GM23338 (cell line): ENCODE results near the gene MARCKSL1.

ENCODE experiments used
- CREB1 ChIP-seq: fragments of 250-450 bp; sonication (Bioruptor Pico); IDR thresholded peaks from 2 replicates; pipeline ENCODE4 v1.5.0; 2020; ENCODE audit warnings: low read depth, mild to moderate bottlenecking, moderate library complexity
- CTCF ChIP-seq, 2 experiments: fragments of 200-600 bp in 1 of 2; sonication (generic) in 1 of 2; conservative IDR thresholded peaks; 2 replicates each; pipeline versions ENCODE4 v1.5.1 to v1.6.1; 2016 to 2017; ENCODE audit warnings: antibody characterized with exemption in 2 of 2, low read depth in 2 of 2, mild to moderate bottlenecking in 2 of 2, moderate library complexity in 1 of 2
- ETS1 ChIP-seq: IDR thresholded peaks from 2 replicates; pipeline ENCODE4 v1.6.1; 2016; ENCODE audit warnings: antibody characterized with exemption
- EZH2 ChIP-seq: fragments of 200-600 bp; sonication (generic); IDR thresholded peaks from one replicate; pipeline ENCODE4 v1.8.0; 2017; ENCODE audit warnings: antibody characterized with exemption, mild to moderate bottlenecking, low read depth; ENCODE audit not compliant: unreplicated experiment
- EZH2phosphoT487 ChIP-seq: fragments of 200-600 bp; sonication (generic); IDR thresholded peaks from one replicate; pipeline ENCODE4 v1.8.1; 2018; ENCODE audit warnings: antibody characterized with exemption; ENCODE audit not compliant: unreplicated experiment
- NANOG ChIP-seq: IDR thresholded peaks from 2 replicates; pipeline ENCODE4 v1.6.1; 2016; ENCODE audit warnings: antibody characterized with exemption, borderline replicate concordance
- POLR2AphosphoS5 ChIP-seq: IDR thresholded peaks from 2 replicates; pipeline ENCODE4 v1.6.1; 2016; ENCODE audit warnings: antibody characterized with exemption, low read depth
- REST ChIP-seq: IDR thresholded peaks from one replicate; pipeline ENCODE4 v1.6.1; 2018; ENCODE audit warnings: antibody characterized with exemption; ENCODE audit not compliant: unreplicated experiment
- ZNF114 ChIP-seq: fragments of 250-450 bp; sonication (Bioruptor Pico); IDR thresholded peaks from 2 replicates; pipeline ENCODE4 v1.5.0; 2020; ENCODE audit warnings: mild to moderate bottlenecking, moderate library complexity

GRCh38 chr1:32353886-32354570 is 18.0 kb upstream of the MARCKSL1 start:
- TF ChIP-seq ETS1 (no peak), CTCF (conservative IDR thresholded peaks at IDR 0.05; ENCODE audit: low read depth in 2 of 2) (no peak), EZH2 (no peak), POLR2AphosphoS5 (no peak), REST (no peak), EZH2phosphoT487 (no peak), NANOG (no peak), CREB1 (no peak), ZNF114 (no peak)
